Stomach (tissue), 9 donors: Measurements from ENCODE around the gene AFDN. TPM values are rescaled to one million over a fixed set of nuclear protein-coding genes. Genes with fewer than 3 reads are reported as not detected.

Experiments
- DNase-seq, 2 donors: peaks; one replicate each; pipeline versions ENCODE4 v3.0.0 to v3.0.0-alpha.2; 2013 to 2019
- H3K27ac ChIP-seq, 5 donors: fragments of 200-600 bp in 4 of 5; sonication (generic) in 4 of 5; one replicate each; pipeline ENCODE4 v1.5.1; 2013 to 2019; ENCODE audit warnings: mild to moderate bottlenecking in 1 of 5, moderate library complexity in 1 of 5
- H3K27me3 ChIP-seq, 3 donors: fragments of 200-600 bp; sonication (generic); one replicate each; pipeline ENCODE4 v1.5.1; 2017 to 2019; ENCODE audit warnings: mixed run types in 1 of 3
- H3K36me3 ChIP-seq, 4 donors: fragments of 200-600 bp; sonication (generic); 1 replicate in 3 of 4; 2 replicates in 1 of 4; pipeline ENCODE4 v1.5.1; 2016 to 2019
- H3K4me1 ChIP-seq, 4 donors: fragments of 200-600 bp; sonication (generic); one replicate each; pipeline ENCODE4 v1.5.1; 2016 to 2019
- H3K4me3 ChIP-seq, 4 donors: fragments of 200-600 bp; sonication (generic) in 3 of 4; one replicate each; pipeline ENCODE4 v1.5.1; 2016 to 2019; ENCODE audit warnings: mild to moderate bottlenecking in 1 of 4
- H3K9me3 ChIP-seq, 4 donors: fragments of 200-600 bp; sonication (generic); one replicate each; pipeline ENCODE4 v1.5.1; 2016 to 2019
- CTCF ChIP-seq, 7 experiments: fragments of 450-650 bp in 4 of 7; fragments of 200-600 bp in 3 of 7; sonication (generic) in 3 of 7; IDR thresholded peaks; one replicate each; pipeline ENCODE4 v1.5.1; 2016 to 2019; ENCODE audit warnings: antibody characterized with exemption in 7 of 7, control low read depth in 2 of 7, mild to moderate bottlenecking in 1 of 7
- EP300 ChIP-seq: sonication (generic); formaldehyde crosslinking; IDR thresholded peaks from one replicate; pipeline ENCODE4 v1.6.1; 2017; ENCODE audit warnings: antibody characterized with exemption
- POLR2A ChIP-seq, 4 donors: fragments of 450-650 bp; IDR thresholded peaks; one replicate each; pipeline ENCODE4 v1.6.1; 2016; ENCODE audit warnings: antibody characterized with exemption in 4 of 4, control low read depth in 2 of 4, mild to moderate bottlenecking in 1 of 4, moderate library complexity in 1 of 4
- POLR2AphosphoS5 ChIP-seq, 3 donors: sonication (generic); formaldehyde crosslinking; IDR thresholded peaks; one replicate each; pipeline ENCODE4 v1.6.1; 2016; ENCODE audit warnings: antibody characterized with exemption in 3 of 3
- WGBS, 5 donors: extraction: QIAGEN DNeasy Blood & Tissue Kit in 3 of 5; methylation state at CpG; one replicate each; pipeline versions ENCODE4 v1.1.5 to v1.1.7; 2013 to 2018; 5-methylcytosine and 5-hydroxymethylcytosine counted together
- intact Hi-C: fragments of 100-400 bp; cut with DNase I; formaldehyde crosslinking; loops from one replicate; pipeline ENCODE4 v1.15.1; 2023; ENCODE audit warnings: low total_unique reads
- polyA plus RNA-seq, 3 donors: library from polyadenylated mRNA; stranded (reverse); fragments of 200-250 nt; gene quantifications; one replicate each; pipeline ENCODE4 v1.2.3, GENCODE V29; 2013
- total RNA-seq, 5 donors: library from RNA; depleted of rRNA; stranded (reverse); fragments of >200 nt; gene quantifications; one replicate each; pipeline versions ENCODE4 v1.1.0 to v1.2.3, GENCODE V29; 2014 to 2016
- donor health status: healthy with polysubstance abuse.
- donor health status: Bipolar disorder and iron deficiency.
- donor health status: healthy.

The AFDN gene
- total and polyA plus RNA-seq, 8 donors = 24.8 to 521 (median 114) TPM

- H3K4me1 ChIP-seq = no peaks in the 10 kb centered on the region
- TF ChIP-seq POLR2AphosphoS5 (IDR thresholded peaks at IDR 0.05) = no peak
- TF ChIP-seq EP300 = no peak
- TF ChIP-seq POLR2A (IDR thresholded peaks at IDR 0.05) = no peak
- no peak for TF ChIP-seq CTCF (IDR thresholded peaks at IDR 0.05)
- no peak for DNase-seq
- H3K9me3 ChIP-seq = no peaks in the 10 kb centered on the region
- peaks cover 39 to 97% (median 86%) of the 10 kb centered on the region in 4 donors for H3K36me3 ChIP-seq
- WGBS, 5 donors = 89 to 94% (median 92%) methylated on average over 14 of the region's 14 CpGs
- intact Hi-C loops = no loop called here
- no peaks in the 10 kb centered on the region for H3K27me3 ChIP-seq
- H3K4me3 ChIP-seq = no peak overlapping the region
- no peak overlapping the region for H3K27ac ChIP-seq
Observed at GRCh38 chr6:167918548-167919278, 92.0 kb downstream of the AFDN start.

GRCh38 chr6:167919349-167919748, 92.6 kb downstream of the AFDN start:
- no peak overlapping the region for H3K27ac ChIP-seq
- peaks cover 35 to 97% (median 79%) of the 10 kb centered on the region in 4 donors for H3K36me3 ChIP-seq
- DNase-seq = no peak
- TF ChIP-seq POLR2A (IDR thresholded peaks at IDR 0.05) (no peak), CTCF (IDR thresholded peaks at IDR 0.05) (no peak), EP300 (no peak), POLR2AphosphoS5 (IDR thresholded peaks at IDR 0.05) (no peak)
- no peaks in the 10 kb centered on the region for H3K27me3 ChIP-seq
- WGBS, 5 donors = 88 to 95% (median 90%) methylated on average over 3 of the region's 3 CpGs
- no peak overlapping the region for H3K4me3 ChIP-seq
- H3K9me3 ChIP-seq = no peaks in the 10 kb centered on the region
- intact Hi-C loops = no loop called here
- H3K4me1 ChIP-seq = no peaks in the 10 kb centered on the region

GRCh38 chr6:167920165-167920564, 93.5 kb downstream of the AFDN start:
- WGBS, 5 donors = 88 to 96% (median 91%) methylated on average over 8 of the region's 8 CpGs

GRCh38 chr6:167921831-167922230, 95.1 kb downstream of the AFDN start:
- H3K9me3 ChIP-seq = no peaks in the 10 kb centered on the region
- no peaks in the 10 kb centered on the region for H3K27me3 ChIP-seq
- H3K4me3 ChIP-seq = no peak overlapping the region
- peaks cover 24 to 97% (median 81%) of the 10 kb centered on the region in 4 donors for H3K36me3 ChIP-seq
- intact Hi-C loops = no loop called here
- H3K4me1 ChIP-seq = no peaks in the 10 kb centered on the region
- TF ChIP-seq EP300 = no peak
- no peak for TF ChIP-seq CTCF (IDR thresholded peaks at IDR 0.05)
- no peak for TF ChIP-seq POLR2A (IDR thresholded peaks at IDR 0.05)
- no peak for TF ChIP-seq POLR2AphosphoS5 (IDR thresholded peaks at IDR 0.05)
- 84 to 89% (median 88%) methylated on average over 6 of the region's 6 CpGs for WGBS, 5 donors
- DNase-seq = no peak
- no peak overlapping the region for H3K27ac ChIP-seq

More at GRCh38 chr6:167920165-167920564, 93.5 kb downstream of the AFDN start:
- no peak for DNase-seq
- Histone ChIP-seq H3K9me3 (no peaks in the 10 kb centered on the region), H3K27ac (no peak overlapping the region), H3K27me3 (no peaks in the 10 kb centered on the region), H3K4me3 (no peak overlapping the region), H3K36me3 (peaks cover 27 to 95% (median 77%) of the 10 kb centered on the region in 4 donors), H3K4me1 (no peaks in the 10 kb centered on the region)
- TF ChIP-seq EP300 (no peak), POLR2A (IDR thresholded peaks at IDR 0.05) (no peak), CTCF (IDR thresholded peaks at IDR 0.05) (no peak), POLR2AphosphoS5 (IDR thresholded peaks at IDR 0.05) (no peak)
- intact Hi-C loops = no loop called here
